HL-60/S4 (cell line): ENCODE results near the gene GTPBP10.
"Not testable (repeated sequence)": the region's sequence is repeated elsewhere in the genome, so short reads cannot be mapped to it uniquely, and the experiment has no call there.

ENCODE experiments used
- in situ Hi-C: fragments of 300-500 bp; cut with MboI; formaldehyde crosslinking; loops from 2 replicates; pipeline ENCODE4 v1.14.3; 2022; ENCODE audit warnings: low sequenced_read_pairs

The GTPBP10 gene

GRCh38 chr7:90350032-90350431 is 3.5 kb downstream of the GTPBP10 start:
- in situ Hi-C loops: not testable (repeated sequence)

DNA sequence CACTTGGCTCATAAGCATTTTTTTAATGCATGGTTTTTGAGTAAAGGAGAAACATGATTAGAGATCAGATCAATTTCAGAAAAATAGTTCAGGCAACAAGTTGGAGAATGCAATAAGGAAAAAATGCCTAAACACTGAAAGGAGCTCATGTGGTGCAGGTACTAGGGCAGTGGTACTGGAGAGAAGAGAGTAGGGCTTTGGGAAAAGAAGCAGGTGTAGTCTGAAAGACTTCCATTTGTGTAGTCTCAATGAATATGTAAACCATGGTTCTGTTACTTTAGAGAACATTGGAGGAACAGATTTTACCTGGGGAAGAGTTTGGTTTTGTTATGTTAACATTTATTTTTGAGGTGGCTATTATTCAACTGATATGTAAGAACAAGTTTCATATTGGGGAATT is 5.5 kb downstream of the GTPBP10 start:
- in situ Hi-C loops: no loop called here

DNA sequence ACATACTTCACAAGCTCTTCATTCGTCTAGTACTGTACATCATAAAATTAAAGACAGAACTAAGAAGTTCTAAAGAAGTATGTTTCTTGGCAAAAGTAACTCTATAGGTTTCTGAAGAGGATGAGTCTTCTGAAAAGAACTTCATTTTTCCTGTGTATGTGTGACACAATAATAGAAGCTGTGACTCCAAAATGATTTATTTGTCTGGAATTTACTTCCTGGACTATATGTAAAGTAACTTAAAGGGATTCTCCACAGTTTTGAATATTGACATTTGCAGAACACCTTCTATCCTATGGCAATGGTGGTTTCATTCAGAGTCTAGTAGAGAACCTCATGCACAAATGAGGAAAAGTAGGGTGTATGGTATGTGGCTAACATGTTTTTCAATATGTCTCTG is 36.9 kb downstream of the GTPBP10 start:
- in situ Hi-C loops: no loop called here

GRCh38 chr7:90383861-90384260 is 37.3 kb downstream of the GTPBP10 start:
- in situ Hi-C loops: no loop called here

GRCh38 chr7:90384433-90384832 is 37.9 kb downstream of the GTPBP10 start:
- in situ Hi-C loops: no loop called here

DNA sequence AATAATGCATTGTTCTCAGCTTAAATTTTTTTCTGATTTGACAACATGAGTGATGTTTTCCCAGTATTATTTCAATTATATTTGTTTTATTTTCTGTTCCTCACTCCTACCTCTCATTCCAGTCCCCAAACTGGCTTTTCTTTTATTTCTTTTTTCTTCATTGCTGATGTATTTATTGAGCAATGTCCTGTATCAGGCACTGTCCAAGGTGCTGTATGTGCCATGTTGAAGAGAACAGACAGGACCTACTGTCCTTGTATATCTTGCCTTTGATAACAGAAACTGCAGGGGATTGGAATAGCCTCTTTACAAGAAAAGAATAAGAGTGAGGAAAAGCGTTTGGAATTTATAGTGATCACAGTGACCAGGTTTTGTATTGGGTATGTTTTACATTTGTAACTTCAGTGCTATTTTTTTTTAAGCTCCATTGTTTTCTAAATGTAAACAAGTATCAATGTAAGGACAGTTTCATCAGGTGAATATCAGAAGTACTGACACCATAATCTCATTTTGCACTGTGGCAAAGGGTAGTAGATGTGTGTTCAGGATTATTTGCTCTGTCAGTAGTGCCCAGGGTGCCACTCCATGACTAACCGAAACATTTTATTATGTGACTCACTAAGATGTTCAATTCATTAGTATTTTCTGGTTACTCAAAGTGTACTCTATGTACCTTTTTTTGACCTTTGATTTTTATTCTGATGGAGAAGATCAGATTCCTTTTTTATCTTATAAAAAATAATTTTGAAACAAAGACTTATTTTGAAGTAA is 41.1 kb downstream of the GTPBP10 start:
- in situ Hi-C loops: no loop called here

- in situ Hi-C loops: no loop called here
These were observed 44.4 kb downstream of the GTPBP10 start for GRCh38 chr7:90390926-90391325.

- in situ Hi-C loops: no loop called here
These were observed 45.0 kb downstream of the GTPBP10 start for GRCh38 chr7:90391488-90391887.

DNA sequence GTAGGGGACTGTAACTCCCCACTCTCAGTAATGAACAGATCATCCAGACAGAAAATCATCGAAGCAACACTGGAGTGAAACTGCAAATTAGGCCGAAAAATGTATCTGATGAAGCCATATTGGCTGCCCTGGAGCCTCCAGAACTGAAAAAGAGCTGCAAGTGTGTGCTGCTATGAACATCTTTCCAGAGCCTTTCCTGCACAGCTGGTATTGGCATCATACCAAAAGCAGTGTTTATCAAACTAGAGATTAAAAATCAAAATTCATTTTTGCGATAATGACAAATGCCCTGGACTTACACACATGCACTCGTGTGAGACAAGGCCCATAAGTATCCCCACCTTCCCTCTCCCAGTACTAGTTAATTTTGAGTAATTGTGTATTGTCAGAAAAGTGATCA is 49.9 kb downstream of the GTPBP10 start:
- in situ Hi-C loops: no loop called here

DNA sequence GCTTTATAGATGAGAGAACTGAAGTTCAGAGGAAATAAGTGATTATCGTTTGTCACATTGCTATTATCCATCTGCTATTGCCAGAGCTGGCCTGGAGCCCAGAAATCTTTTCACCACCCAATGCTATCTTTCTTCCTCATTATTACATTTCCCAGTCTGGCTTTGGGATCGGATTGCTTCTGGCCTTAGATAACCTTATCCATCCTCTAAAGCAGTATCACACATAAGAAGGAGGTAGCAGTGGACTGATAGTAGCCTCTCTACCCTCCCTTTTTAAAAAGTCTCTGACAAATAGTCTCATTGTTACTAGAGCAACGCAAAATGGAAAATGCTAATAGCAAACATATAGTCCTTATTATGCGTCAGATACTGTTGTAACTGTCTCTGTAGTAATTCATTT is 55.5 kb downstream of the GTPBP10 start:
- in situ Hi-C loops: loop anchor here (25.0 kb wide), 1 partner anchor 240 kb away; the partner anchor contains the start of gene STEAP1

- in situ Hi-C loops: loop anchor here (25.0 kb wide), 1 partner anchor 240 kb away; the partner anchor contains the start of gene STEAP1
These were observed 56.3 kb downstream of the GTPBP10 start for GRCh38 chr7:90402785-90403173.

DNA sequence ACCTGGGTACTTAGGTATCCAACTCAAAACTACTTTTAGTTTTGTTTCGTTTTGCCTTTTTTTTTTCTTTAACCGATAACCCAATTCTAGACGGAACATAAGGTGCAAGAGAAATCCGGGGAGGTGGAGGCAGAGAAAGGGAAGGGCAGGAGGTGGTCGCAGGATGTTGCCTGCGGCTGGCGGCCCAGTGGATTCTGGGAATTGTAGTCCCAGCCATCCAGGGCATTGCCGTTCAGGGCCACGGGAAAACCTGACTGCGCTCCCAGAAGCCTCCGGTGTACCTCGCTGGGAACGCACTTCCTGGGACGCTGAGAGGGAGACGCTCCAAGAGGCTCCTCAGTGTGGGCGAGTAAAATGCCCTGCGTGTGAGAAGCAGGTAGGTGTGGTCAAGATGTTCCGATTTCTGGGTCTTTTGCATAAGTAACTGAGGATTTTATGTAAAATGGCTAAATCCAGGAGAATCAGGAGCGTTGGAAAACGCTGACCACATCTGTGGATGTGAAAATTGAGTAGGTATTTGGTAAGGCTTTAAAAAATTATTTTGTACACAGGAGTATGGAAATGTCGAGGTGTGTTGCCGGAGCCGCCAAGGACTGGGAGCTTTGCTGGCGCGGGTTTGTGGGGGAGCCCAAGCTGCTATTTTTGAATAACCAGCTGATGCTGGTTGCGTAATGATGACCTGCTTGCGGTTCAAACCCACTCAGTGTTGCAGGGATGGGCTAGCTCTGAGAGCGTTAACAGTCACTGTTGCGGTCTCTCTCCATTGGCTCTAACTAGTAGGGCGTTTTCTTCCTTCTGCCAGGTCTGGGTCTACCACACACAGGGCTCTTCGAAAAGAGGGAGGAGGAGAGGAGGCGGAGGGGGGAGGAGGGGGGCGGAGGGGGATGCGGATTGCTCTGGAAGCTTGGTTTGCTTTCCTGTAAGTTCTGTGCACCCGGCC is 56.9 kb downstream of the GTPBP10 start, which contains the start of gene CLDN12:
Gene CLDN12, plus strand, starts transcription at position 288 of the 940 bp plus-strand sequence. CDS start 9,216 bp downstream, outside the sequence.
- in situ Hi-C loops: loop anchor here (25.0 kb wide), 1 partner anchor 241 kb away; the partner anchor contains the start of gene STEAP1

DNA sequence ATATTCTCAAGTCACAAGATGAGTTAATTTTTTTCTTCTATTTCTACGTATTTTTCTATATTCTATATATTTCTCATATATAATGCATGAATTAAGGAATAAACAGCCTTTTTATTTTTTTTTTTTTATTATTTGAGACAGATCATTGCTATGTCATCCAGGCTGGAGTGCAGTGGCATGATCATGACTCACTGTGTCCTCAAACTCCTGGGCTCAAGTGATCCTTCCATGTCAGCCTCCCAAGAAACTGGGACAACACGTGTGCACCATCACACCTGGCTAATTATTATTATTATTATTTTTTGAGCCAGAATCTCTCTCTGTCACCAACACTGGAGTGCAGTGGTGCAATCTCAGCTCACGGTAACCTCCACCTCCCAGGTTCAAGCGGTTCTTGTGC is 58.3 kb downstream of the GTPBP10 start:
- in situ Hi-C loops: loop anchor here (25.0 kb wide), 1 partner anchor 242 kb away; the partner anchor contains the start of gene STEAP1

DNA sequence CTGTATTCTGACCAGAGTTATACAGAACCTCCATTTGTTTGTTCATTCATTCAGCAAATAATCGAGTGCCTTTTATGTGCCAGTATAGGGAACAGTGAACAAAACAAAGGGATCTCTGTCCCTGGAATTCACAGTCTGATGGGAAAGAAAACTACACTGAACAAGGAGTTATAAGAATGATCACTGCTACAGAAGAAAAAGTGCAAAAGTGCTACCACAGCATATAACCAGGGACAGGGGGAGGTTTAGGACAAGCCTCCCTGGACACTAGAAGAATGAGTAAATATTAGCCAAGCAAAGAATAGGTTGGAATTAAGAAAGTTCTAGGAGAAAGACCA is 60.9 kb downstream of the GTPBP10 start:
- in situ Hi-C loops: loop anchor here (25.0 kb wide), 1 partner anchor 245 kb away; the partner anchor contains the start of gene STEAP1

DNA sequence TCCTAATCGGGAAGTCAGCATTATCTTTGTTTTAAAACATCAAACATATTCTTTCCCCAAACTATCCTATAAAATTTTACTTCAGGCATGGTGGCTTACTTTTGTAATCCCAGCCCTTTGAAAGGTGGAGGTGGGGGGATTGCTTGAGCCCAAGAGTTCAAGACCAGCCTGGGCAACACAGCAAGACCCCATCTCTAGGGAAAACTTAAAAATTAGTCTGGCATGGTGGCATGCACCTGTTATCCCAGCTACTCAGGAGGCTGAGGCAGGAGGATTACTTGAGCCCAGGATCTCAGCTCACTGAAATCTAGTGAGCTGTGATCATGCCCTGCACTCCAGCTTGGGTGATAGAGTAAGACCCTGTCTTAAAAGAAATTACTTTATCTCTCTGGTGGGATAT is 61.6 kb downstream of the GTPBP10 start:
- in situ Hi-C loops: loop anchor here (25.0 kb wide), 1 partner anchor 246 kb away; the partner anchor contains the start of gene STEAP1

- in situ Hi-C loops: loop anchor here (25.0 kb wide), 1 partner anchor 247 kb away; the partner anchor contains the start of gene STEAP1
These were observed 63.2 kb downstream of the GTPBP10 start for GRCh38 chr7:90409667-90410066.

DNA sequence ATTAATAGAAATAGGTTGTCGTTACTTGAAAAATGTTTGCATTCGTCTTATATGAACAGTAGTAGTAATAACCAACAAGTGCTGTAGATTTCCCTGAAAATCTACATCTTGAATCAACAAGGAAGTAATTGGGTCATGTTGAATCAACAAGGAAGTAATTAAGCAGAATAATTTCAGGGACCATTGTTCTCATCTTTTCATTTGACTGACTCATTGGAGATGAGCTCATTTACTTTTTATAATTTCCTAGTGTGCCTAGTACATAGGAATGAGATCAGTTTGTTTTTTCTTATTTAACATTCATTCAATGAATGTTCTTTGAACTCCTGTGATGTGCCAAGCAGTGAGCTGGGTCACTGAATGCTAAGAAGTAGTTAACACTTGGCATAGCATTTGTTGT is 65.0 kb downstream of the GTPBP10 start:
- in situ Hi-C loops: loop anchor here (25.0 kb wide), 1 partner anchor 249 kb away; the partner anchor contains the start of gene STEAP1

DNA sequence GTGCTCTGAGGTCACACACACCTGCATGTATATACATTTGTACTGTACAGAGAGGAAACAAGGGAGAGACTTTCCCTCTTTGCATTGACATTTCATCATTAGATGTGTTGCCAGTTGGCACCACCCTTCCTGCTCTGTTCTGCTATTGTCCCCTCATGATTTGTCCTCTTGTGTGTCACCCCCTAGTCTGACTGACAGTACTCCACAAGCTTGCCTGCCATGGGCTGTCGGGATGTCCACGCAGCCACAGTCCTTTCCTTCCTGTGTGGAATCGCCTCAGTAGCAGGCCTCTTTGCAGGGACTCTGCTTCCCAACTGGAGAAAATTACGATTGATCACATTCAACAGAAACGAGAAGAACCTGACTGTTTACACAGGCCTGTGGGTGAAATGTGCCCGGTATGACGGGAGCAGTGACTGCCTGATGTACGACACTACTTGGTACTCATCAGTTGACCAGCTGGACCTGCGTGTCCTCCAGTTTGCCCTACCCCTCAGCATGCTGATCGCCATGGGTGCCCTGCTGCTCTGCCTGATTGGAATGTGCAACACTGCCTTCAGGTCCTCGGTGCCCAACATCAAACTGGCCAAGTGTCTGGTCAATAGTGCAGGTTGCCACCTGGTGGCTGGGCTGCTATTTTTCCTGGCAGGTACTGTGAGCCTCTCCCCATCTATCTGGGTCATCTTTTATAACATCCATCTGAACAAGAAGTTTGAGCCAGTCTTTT is 66.1 kb downstream of the GTPBP10 start:
- in situ Hi-C loops: loop anchor here (25.0 kb wide), 1 partner anchor 250 kb away; the partner anchor contains the start of gene STEAP1

GRCh38 chr7:90413185-90413528 is 66.6 kb downstream of the GTPBP10 start:
- in situ Hi-C loops: loop anchor here (25.0 kb wide), 1 partner anchor 251 kb away; the partner anchor contains the start of gene STEAP1

- in situ Hi-C loops: loop anchor here (25.0 kb wide), 1 partner anchor 259 kb away; the partner anchor contains the start of gene STEAP1
These were observed 75.1 kb downstream of the GTPBP10 start for GRCh38 chr7:90421651-90422050.
